ENCODE data around the gene GNG12.

The GNG12 gene

DNA sequence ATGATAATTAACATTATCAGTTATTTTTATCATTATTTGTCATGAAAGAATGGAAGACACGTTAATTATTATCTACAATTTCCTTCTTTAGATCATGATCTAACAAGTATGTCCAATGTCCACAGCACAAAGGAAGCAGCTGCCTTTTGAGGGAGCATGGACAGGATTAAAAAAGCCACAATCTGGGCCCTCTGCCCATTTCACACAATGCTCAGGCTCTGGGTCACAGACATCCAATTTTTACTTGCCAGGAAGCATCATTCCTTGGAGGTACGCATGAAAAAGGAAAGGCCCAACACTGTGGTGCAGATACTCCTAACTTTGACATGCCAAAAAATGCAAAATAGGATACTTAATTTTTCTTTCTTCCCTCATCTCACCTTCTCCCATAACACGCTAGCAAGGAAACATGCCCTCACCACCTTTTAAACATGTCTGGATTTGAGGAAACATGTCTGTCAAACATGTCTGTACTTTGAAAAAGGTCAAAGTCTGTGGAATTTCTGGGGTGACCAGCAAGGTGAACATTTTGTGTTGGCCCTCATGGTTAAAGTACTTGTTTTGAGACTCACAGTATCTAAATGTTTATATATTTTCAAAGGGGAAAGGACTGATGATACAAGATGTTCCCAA lies 108.2 kb downstream of the GNG12 start:
- Mint-ChIP-seq H3K27me3 (ENCODE audit: low read depth) (no peaks in the 10 kb centered on the region), H3K4me3 (no peak overlapping the region), H3K27ac (peak overlapping the region; percentile 31 to 68 (median 68)), H3K36me3 (ENCODE audit: low read depth) (no peaks in the 10 kb centered on the region), H3K4me1 (peaks cover 7% of the 10 kb centered on the region), H3K9me3 (no peaks in the 10 kb centered on the region)
- TF ChIP-seq, protein P1, sequence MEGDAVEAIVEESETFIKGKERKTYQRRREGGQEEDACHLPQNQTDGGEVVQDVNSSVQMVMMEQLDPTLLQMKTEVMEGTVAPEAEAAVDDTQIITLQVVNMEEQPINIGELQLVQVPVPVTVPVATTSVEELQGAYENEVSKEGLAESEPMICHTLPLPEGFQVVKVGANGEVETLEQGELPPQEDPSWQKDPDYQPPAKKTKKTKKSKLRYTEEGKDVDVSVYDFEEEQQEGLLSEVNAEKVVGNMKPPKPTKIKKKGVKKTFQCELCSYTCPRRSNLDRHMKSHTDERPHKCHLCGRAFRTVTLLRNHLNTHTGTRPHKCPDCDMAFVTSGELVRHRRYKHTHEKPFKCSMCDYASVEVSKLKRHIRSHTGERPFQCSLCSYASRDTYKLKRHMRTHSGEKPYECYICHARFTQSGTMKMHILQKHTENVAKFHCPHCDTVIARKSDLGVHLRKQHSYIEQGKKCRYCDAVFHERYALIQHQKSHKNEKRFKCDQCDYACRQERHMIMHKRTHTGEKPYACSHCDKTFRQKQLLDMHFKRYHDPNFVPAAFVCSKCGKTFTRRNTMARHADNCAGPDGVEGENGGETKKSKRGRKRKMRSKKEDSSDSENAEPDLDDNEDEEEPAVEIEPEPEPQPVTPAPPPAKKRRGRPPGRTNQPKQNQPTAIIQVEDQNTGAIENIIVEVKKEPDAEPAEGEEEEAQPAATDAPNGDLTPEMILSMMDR (IDR thresholded peaks at IDR 0.05; ENCODE audit: unreplicated experiment in 3 of 3), result no peak

DNA sequence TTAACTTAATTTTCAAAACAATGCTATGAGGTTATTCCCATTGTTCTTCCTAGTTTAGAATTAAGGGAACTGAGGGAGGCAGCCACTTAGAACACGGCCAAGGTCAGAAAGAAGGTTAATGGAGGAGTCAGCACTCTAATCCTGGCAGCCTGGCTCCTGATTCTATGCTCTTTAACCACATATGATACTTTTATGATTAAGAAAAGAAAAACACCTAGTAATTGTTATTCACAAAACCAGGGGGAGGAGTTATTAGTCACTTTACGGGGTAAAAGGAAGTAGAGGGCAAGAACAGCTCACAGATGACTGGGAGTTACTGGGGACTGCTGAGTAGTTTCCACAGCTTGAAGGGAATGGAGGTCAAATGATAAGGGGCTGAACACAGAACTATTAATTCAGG lies 109.6 kb downstream of the GNG12 start:
- Mint-ChIP-seq H3K36me3 (ENCODE audit: low read depth) (no peaks in the 10 kb centered on the region), H3K27me3 (ENCODE audit: low read depth) (no peaks in the 10 kb centered on the region), H3K4me3 (no peak overlapping the region), H3K4me1 (peaks cover 7% of the 10 kb centered on the region), H3K9me3 (no peaks in the 10 kb centered on the region), H3K27ac (no peak overlapping the region)
- TF ChIP-seq, protein P1 (IDR thresholded peaks at IDR 0.05; ENCODE audit: unreplicated experiment in 3 of 3), result no peak

- no peak overlapping the region for H3K4me3 Mint-ChIP-seq
- no peaks in the 10 kb centered on the region for H3K9me3 Mint-ChIP-seq
- H3K27me3 Mint-ChIP-seq (ENCODE audit: low read depth), result no peaks in the 10 kb centered on the region
- H3K4me1 Mint-ChIP-seq, result peaks cover 7% of the 10 kb centered on the region
- TF ChIP-seq, protein P1 (IDR thresholded peaks at IDR 0.05; ENCODE audit: unreplicated experiment in 3 of 3), result no peak
- H3K27ac Mint-ChIP-seq, result no peak overlapping the region
- H3K36me3 Mint-ChIP-seq (ENCODE audit: low read depth), result no peaks in the 10 kb centered on the region
These were observed 110.1 kb downstream of the GNG12 start for GRCh38 chr1:67723126-67723525.

DNA sequence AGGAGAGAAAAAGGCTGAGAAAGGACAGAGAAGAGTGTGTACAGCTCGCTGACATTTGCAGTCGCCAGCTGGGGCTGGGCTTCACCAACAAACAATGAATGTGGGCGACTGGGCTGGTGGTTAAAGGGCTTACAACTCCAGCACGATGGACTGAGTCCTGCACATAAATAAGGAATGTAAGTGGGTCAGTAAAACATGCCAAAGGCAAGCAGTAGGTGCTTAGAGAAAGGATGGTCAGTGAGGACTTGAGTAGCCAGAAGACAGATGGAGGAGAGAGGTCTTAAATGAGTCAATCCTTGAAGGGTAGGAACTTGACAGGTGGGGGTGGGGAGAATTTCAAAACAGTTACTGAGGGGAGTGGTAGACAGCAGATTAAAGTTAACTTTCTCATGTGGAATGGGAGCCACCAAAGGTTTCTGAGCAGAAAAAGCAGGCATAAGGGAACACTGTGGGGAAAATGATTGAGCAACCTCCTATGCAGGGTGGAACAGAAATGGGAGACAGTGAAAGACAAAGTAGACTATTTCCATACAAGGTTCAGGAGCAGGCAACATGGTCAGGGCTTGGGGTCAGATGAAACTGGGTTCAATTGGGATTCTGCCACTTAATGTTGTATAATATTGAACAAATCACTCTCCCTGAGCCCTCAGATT lies 110.8 kb downstream of the GNG12 start:
- Mint-ChIP-seq H3K9me3 (no peaks in the 10 kb centered on the region), H3K4me1 (peaks cover 13% of the 10 kb centered on the region), H3K27ac (no peak overlapping the region), H3K27me3 (ENCODE audit: low read depth) (no peaks in the 10 kb centered on the region), H3K36me3 (ENCODE audit: low read depth) (no peaks in the 10 kb centered on the region), H3K4me3 (no peak overlapping the region)
- TF ChIP-seq, protein P1 (IDR thresholded peaks at IDR 0.05; ENCODE audit: unreplicated experiment in 3 of 3), result no peak

GRCh38 chr1:67721650-67722291 lies 111.5 kb downstream of the GNG12 start:
- no peak overlapping the region for H3K27ac Mint-ChIP-seq
- no peaks in the 10 kb centered on the region for H3K27me3 Mint-ChIP-seq (ENCODE audit: low read depth)
- H3K4me3 Mint-ChIP-seq, result no peak overlapping the region
- H3K9me3 Mint-ChIP-seq, result no peaks in the 10 kb centered on the region
- TF ChIP-seq, protein P1 (IDR thresholded peaks at IDR 0.05; ENCODE audit: unreplicated experiment in 3 of 3), result no peak
- H3K4me1 Mint-ChIP-seq, result peaks cover 13% of the 10 kb centered on the region
- H3K36me3 Mint-ChIP-seq (ENCODE audit: low read depth), result no peaks in the 10 kb centered on the region

All from nephron (organoid).